NCI-H748 treated with DMSO at 0.1 percent for 48 hours (cell line): ENCODE measurements around the gene CDH1.
"Not testable (repeated sequence)": the region's sequence is repeated elsewhere in the genome, so short reads cannot be mapped to it uniquely, and the experiment has no call there.

Experiments
- DNase-seq: peaks from one replicate; lab custom pipeline; 2025; lab: John Stamatoyannopoulos, UW

The CDH1 gene

GRCh38 chr16:68790944-68791343 is 53.9 kb downstream of the CDH1 start:
- DNase-seq: no peak

GRCh38 chr16:68792465-68793324 is 55.6 kb downstream of the CDH1 start:
- no peak for DNase-seq

GRCh38 chr16:68793401-68793857 is 56.3 kb downstream of the CDH1 start:
- DNase-seq: no peak

GRCh38 chr16:68798398-68798797 is 61.3 kb downstream of the CDH1 start:
- DNase-seq: no peak

- peak; percentile 26 for DNase-seq
These were observed 63.3 kb downstream of the CDH1 start for GRCh38 chr16:68800257-68800875.

GRCh38 chr16:68802190-68802589 is 65.1 kb downstream of the CDH1 start:
- no peak for DNase-seq

GRCh38 chr16:68806422-68806821 is 69.3 kb downstream of the CDH1 start:
- no peak for DNase-seq

- no peak for DNase-seq
These were observed 69.9 kb downstream of the CDH1 start for GRCh38 chr16:68806981-68807380.

- no peak for DNase-seq
These were observed 77.4 kb downstream of the CDH1 start for GRCh38 chr16:68814516-68814915.

- no peak for DNase-seq
These were observed 86.5 kb downstream of the CDH1 start for GRCh38 chr16:68823401-68824135.

- no peak for DNase-seq
These were observed 88.3 kb downstream of the CDH1 start for GRCh38 chr16:68825427-68825826.

GRCh38 chr16:68826652-68827051 is 89.6 kb downstream of the CDH1 start:
- no peak for DNase-seq

- DNase-seq: no peak
These were observed 96.2 kb downstream of the CDH1 start for GRCh38 chr16:68833251-68833650.

- DNase-seq: no peak
These were observed 97.5 kb downstream of the CDH1 start for GRCh38 chr16:68834550-68834949.

GRCh38 chr16:68835970-68836369 is 98.9 kb downstream of the CDH1 start:
- no peak for DNase-seq

- no peak for DNase-seq
These were observed 102.7 kb downstream of the CDH1 start for GRCh38 chr16:68839831-68840230.

GRCh38 chr16:68842964-68843481 is 105.9 kb downstream of the CDH1 start:
- DNase-seq: not testable (repeated sequence)

- DNase-seq: peak; percentile 59
These were observed 106.6 kb downstream of the CDH1 start, which contains the start of gene TANGO6 for GRCh38 chr16:68843482-68844210. TANGO6 (plus strand) TSS chr16:68843531; CDS start chr16:68843618, 87 bp downstream.

GRCh38 chr16:68844211-68844564 is 107.1 kb downstream of the CDH1 start:
- no peak for DNase-seq

- DNase-seq: no peak
These were observed 111.7 kb downstream of the CDH1 start for GRCh38 chr16:68848786-68849185.

- DNase-seq: no peak
These were observed 113.4 kb downstream of the CDH1 start for GRCh38 chr16:68850481-68850880.

GRCh38 chr16:68851601-68852000 is 114.5 kb downstream of the CDH1 start:
- DNase-seq: no peak
